Measurements from ENCODE around the gene RHOV.

DNA sequence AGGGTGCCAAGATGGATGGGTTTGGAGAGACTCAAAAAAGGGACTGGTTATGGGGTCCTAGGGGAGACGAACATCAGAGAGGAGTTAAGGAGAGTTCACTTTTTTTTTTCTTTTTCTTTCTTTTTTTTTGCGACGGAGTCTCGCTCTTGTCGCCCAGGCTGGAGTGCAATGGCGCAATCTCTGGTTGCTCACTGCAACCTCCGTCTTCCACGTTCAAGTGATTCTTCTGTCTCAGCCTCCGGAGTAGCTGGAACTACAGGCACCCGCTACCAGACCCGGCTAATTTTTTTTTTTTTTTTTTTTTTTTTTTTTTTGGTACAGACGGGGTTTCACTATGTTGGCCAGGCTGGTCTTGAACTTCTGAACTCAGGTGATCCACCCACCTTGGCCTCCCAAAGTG, 29.0 kb downstream of the RHOV start:
- TF ChIP-seq, protein P1, sequence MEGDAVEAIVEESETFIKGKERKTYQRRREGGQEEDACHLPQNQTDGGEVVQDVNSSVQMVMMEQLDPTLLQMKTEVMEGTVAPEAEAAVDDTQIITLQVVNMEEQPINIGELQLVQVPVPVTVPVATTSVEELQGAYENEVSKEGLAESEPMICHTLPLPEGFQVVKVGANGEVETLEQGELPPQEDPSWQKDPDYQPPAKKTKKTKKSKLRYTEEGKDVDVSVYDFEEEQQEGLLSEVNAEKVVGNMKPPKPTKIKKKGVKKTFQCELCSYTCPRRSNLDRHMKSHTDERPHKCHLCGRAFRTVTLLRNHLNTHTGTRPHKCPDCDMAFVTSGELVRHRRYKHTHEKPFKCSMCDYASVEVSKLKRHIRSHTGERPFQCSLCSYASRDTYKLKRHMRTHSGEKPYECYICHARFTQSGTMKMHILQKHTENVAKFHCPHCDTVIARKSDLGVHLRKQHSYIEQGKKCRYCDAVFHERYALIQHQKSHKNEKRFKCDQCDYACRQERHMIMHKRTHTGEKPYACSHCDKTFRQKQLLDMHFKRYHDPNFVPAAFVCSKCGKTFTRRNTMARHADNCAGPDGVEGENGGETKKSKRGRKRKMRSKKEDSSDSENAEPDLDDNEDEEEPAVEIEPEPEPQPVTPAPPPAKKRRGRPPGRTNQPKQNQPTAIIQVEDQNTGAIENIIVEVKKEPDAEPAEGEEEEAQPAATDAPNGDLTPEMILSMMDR (IDR thresholded peaks at IDR 0.05): no peak
- TF ChIP-seq POLR2A (IDR thresholded peaks at IDR 0.05): no peak
